ENCODE results near the gene KRTAP10-7.

DNA sequence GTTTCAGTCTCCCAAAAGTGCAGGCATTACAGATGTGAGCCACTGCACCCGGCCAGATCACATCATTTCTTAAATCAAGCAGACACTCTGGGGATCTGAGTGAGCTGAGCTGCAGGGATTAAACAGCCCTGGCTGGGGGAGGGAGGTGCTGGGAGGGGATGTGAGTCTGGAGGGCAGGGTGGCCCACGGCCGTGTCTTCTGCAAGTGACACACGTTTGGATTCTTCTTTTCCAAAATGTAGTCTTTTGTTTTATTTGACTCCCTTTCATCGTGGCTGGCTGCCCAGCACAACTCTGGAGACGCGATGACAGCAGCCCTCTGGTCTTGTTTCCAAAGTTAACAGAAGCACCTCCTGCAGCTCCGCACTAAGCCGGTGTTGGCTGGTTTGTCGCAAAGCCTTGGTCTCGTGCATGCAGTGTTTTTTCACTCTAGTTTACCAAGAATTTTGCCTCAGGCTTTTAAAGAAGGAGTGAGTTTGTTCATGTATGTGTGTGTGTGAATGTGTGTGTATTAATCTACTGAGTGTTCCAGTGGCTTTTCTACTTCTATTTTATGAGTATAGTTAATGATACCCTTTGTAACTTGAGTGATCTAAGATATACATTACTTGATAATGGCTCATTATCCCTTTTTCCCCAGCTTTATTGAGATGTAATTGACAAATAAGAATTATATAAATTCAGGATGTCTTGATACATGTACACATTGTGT, 17.2 kb upstream of the KRTAP10-7 start:
- TF ChIP-seq CTCF (IDR thresholded peaks at IDR 0.05) (no peak), POLR2A (IDR thresholded peaks at IDR 0.05) (no peak)

Measured in right lobe of liver (tissue), 4 donors.